HuH-7.5 (cell line): Measurements from ENCODE around the gene CDK11B.
"Not testable (repeated sequence)": the region's sequence is repeated elsewhere in the genome, so short reads cannot be mapped to it uniquely, and the experiment has no call there.

Experiments used
- DNase-seq: peaks from one replicate; pipeline ENCODE4 v3.0.0; 2011; ENCODE audit warnings: low spot score

The CDK11B gene

GRCh38 chr1:1658583-1659549, at the start of gene CDK11B:
TSS of gene CDK11B (minus strand) at chr1:1659004. CDS start at chr1:1657485, 1,519 bp downstream.
- DNase-seq: peak; percentile 77

DNA sequence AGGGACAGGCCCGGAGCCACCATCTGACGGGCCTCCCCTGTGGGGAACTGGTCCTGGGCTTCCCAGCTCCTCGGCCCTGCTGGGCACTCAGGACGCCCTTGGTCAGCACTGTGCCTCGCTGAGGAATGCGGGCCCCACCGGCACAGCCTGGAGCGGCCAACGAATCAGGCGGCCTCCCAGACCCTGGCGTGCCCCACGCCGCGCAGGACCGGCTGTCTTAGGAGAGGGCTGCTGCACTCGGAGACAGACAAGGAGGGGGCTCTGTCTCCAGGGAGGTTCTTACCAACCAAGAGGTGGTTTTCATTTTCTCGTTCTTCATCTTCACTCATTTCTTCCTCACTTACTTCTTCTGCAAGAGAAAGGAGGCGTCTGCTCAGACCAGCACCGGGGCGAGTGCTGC, 49.1 kb upstream of the CDK11B start:
- DNase-seq: not testable (repeated sequence)

GRCh38 chr1:1707241-1707640, 48.4 kb upstream of the CDK11B start:
- DNase-seq: not testable (repeated sequence)

DNA sequence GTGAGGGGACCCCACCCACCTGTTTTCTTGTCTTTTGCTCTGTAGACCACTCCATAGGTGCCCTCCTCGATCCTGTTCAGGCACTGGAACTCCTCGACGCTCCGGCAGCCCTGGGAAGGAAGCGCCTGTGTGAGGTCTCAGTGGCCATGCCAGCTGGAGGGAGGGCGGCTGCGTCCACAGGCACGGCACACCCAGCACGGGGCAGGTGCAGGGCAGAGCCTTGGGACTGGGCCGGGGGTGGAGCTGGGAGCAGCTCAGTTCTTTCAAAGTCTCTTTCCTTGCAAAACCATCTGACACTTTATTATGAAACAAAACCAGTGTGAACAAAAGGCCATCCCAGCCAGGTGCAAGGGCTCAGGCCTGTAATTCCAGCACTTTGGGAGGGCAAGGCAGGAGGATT, 46.8 kb upstream of the CDK11B start:
- DNase-seq: not testable (repeated sequence)

DNA sequence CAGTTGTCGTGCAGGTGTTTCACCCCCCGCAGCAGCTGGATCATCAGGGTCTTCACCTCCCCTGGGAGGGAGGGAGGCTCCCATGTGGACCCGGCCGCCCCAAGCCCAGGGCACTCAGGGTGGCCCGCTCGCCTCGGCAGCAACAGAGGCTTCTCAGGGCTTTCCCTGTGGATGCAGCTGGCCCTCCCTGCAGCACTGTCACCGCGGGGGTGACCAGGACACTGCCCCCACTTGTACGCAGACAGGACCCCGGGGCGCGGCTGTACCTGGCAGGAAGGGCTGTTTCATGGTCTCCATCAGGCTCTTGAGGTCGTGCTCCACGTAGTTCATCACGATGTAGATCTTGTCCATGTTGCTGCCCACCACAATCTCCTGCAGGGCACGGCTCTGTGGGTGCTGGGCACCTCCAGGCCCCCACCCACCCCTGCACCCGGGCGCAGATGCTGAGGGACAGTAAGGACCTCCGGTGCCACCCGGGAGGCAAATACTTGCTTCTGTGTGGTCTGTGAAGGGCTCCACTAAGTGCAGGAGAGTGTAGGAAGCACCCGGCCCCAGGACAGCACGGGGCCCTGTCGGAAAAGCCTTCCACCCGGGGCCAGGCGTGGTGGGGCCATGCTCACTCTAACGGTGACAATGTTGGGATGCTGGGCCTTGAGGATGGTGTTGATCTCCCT, 45.6 kb upstream of the CDK11B start:
- not testable (repeated sequence) for DNase-seq

DNA sequence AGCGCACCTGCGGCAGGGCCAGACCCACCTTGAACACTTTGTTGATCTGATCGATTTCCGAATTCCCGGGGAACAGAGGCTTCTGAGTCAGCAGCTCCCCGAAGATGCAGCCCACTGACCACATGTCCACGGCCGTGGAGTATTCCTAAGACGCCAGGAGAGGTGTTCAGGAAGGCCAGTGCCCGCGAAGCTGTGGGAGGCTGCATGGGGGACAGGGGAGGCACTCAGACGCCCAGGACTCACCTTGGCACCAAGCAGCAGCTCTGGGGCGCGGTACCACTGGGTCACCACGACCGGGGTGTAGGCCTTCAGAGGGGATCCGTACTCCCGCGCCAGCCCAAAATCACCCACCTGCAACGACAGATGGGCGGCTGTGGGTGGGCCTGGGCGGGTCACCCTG, 45.0 kb upstream of the CDK11B start:
- DNase-seq: no peak

GRCh38 chr1:1702506-1702905, 43.7 kb upstream of the CDK11B start:
- not testable (repeated sequence) for DNase-seq

DNA sequence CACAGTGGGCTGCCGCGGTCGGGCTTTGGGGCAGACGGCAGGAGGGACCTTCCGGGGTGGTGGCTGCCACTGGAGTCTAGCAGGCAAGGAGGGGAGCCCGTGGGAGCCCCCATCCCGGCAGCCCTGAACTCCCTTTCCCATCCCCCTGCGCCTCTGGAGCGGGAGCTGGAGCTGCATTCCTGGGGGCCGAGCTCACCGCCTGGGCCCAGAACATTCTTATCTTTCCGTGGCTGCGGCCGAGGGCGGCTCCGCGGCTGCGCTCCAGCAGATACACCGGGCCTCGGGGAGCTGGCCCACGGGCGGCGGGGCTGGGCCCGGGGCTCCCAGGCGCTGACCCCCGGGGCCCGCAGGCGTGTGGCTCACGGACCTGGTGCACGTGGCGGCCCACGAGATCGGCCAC, 41.8 kb upstream of the CDK11B start:
- not testable (repeated sequence) for DNase-seq

DNA sequence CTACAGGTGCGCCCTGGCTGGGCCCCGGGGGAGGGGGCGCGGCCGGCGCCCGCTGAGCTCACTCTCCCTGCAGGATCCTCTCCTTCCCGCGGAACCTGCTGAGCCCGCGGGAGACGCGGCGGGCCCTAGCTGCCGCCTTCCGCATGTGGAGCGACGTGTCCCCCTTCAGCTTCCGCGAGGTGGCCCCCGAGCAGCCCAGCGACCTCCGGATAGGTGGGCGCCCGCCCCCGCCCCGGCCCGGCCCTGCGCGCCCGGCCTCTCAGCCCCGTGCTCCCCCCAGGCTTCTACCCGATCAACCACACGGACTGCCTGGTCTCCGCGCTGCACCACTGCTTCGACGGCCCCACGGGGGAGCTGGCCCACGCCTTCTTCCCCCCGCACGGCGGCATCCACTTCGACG, 41.3 kb upstream of the CDK11B start:
- DNase-seq: not testable (repeated sequence)

GRCh38 chr1:1699061-1699460, 40.3 kb upstream of the CDK11B start:
- not testable (repeated sequence) for DNase-seq

GRCh38 chr1:1697358-1698183, 38.8 kb upstream of the CDK11B start:
- DNase-seq: not testable (repeated sequence)

DNA sequence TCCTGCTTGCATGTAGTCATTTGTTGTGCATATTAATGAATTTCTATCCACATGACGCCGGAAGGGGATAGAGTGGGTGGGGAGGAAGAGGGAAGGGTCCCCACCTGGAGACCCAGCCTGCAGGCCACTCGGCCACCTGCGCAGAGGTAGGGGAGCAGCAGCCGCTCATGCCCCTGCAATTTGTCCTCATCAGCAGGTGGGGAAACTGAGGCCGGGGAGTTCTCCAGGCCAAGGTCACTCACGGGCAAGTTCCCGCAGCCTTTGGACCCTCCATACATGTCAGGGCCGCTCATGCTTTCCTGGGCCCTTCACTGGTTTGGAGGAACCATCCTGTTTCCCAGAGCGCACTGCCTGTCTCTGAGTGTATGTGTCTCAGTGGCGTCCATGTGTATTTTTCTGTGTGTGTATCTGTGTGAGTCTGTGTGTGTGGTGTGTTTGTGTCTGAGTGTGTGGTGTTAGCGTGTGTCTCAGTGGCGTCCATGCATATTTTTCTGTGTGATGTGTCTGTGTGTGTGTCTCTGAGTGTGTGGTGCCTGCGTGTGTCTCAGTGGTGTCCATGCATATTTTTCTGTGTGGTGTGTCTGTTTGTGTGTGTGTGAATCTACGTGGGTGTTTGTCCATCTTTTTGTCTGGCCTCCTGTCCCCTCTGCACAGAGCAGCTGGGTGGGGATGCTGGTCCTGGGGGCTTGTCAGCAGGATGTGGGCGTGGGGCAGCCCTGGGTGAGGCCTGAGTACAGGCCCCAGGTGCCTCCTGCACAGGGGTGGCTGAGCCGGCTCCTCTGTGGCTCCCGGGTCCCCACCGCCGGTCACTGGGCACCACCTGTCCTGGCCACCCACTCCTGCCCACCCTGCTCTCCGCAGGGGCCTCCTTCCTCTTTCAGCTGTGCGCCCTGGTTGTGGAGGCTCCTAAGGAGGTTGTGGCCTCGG, 37.9 kb upstream of the CDK11B start:
- DNase-seq: not testable (repeated sequence)

DNA sequence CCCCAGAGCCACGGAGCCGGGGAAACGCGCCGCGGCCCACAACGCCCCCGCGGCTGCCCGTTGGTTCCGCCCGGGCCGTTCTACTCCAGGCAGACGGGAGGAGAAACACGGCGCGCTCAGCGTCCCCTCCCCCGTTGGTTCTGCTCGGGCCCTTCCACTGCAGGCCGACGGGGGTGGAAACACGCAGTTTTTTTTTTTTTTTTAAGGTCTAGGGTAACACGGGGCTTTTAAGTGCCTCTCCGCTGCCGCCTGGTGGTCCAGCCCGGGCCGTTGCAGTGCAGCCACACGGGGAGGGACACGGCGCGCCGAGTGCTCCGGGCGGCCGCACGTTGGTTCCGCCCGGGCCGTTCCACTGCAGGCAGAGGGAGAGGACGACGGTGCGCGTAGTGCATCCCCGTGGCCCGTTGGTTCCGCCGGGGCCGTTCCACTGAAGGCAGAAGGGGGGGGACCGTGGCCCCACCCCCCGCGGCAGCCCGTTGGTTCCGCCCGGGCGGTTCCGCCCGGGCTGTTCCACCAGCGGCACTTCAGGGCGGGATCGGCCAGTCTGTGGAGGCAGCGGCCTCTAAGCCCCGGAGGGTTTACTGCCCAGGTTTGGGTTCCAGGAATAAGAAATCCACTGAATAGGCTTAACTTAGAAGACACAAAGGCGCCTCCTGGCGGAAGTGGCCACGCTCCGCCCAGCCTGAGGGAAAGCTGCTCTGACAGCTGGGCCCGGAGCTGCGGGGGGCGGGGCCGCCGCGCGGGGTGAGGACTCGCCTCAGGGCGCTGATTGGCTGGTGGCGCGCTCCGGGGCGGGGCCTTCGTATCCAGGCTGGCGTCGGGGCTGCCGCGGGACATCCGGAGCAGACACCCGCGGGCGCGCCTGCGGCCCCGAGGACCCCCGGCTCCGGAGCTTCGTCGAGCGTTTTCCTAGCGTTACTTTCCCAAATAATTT, 34.2 kb upstream of the CDK11B start, which contains the start of gene SLC35E2B:
SLC35E2B (minus strand) TSS at position 82 of the 934 bp plus-strand sequence. CDS start 16,096 bp downstream, outside the sequence.
- not testable (repeated sequence) for DNase-seq

DNA sequence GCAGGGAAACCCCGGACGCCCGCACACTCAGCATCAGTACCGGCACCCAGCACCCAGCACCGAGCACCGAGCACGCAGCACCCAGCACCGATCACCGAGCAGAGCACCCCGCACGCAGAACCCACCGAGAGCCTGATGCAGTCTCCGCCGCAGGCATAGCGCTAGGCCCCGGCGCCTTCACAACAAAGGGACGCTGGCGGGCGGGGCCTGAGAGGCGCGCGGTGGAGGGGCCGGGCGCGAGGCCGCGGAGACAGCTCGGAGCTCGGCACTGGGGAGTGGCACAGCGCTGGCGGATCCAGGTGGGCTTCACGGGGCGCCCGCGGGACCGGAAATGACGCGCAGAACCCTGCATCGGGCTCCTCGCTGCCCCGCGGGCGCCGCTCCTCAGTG, 33.5 kb upstream of the CDK11B start:
- DNase-seq: not testable (repeated sequence)

GRCh38 chr1:1691443-1691842, 32.6 kb upstream of the CDK11B start:
- DNase-seq: not testable (repeated sequence)

GRCh38 chr1:1689526-1689925, 30.7 kb upstream of the CDK11B start:
- not testable (repeated sequence) for DNase-seq

- no peak for DNase-seq
Observed at GRCh38 chr1:1687846-1688245, 29.0 kb upstream of the CDK11B start.

DNA sequence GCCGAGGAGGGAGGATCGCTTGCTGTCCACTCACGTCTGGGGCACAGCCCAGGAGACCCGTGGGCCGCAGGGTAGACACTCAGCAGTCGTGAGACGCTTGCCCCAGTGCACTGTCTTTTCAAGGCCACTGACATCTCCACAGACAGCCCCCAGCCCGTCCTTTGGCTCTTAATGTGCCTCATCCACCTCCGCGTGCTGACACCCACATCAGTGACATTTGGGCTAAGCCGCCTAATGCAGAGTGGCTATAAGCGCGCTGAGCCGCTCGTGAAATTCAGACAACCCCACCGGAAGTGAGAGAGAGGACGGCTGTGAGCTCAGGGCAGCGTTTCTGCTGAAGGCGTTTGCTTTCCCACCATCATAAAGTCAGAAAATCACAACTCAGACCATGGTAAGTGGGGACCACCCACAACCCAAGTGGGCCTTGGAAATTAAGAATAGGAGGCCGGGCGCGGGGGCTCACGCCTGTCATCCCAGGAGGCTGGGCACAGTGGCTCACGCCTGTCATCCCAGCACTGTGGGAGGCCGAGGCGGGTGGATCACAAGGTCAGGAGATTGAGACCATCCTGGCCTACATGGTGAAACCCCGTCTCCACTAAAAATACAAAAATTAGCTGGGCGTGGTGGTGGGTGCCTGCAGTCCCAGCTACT, 25.4 kb upstream of the CDK11B start:
- DNase-seq: no peak
